K562 (cell line): ENCODE results near the gene KIAA0319L. TPM values are rescaled to one million over a fixed set of nuclear protein-coding genes. Genes with fewer than 3 reads are reported as not detected.

ENCODE experiments used
- ATAC-seq: fragments of 200-7000 bp; cut with Tn5 transposase; 3 replicates; pipeline ENCODE4 v1.9.1; 2020; ENCODE audit warnings: moderate library complexity
- BruUV-seq: library from RNA; stranded (reverse); fragments of 400-500 nt; replicated peaks from 2 replicates; lab custom pipeline; 2021; lab: Mats Ljungman, UMichigan
- CTCF ChIA-PET: fragments of 300-600 bp; formaldehyde crosslinking; extraction: SDS; loops from one replicate; lab custom pipeline; 2021; ENCODE audit warnings: low intra/inter-chr PET ratio; lab: Yijun Ruan, JAX
- POLR2A ChIA-PET: fragments of 300-600, 350-650 bp; sonication (Branson Sonifier 250); formaldehyde crosslinking; extraction: SDS; loops from one replicate; lab custom pipeline; 2021; ENCODE audit warnings: antibody characterized with exemption, inconsistent platforms; lab: Yijun Ruan, JAX
- DNase-seq, 4 experiments: peaks; one replicate each; pipeline versions ENCODE4 v3.0.0 to v3.0.0-alpha.2; 2011 to 2018; ENCODE audit warnings: low spot score in 3 of 4, mixed read lengths in 3 of 4; ENCODE audit errors: extremely low read depth in 1 of 4
- FAIRE-seq: peaks from 2 replicates; lab custom pipeline; 2011; peaks lifted over from hg19 to GRCh38; lab: Jason Lieb, UNC
- H2AFZ ChIP-seq: 2 replicates; pipeline ENCODE4 v1.6.0; 2011; ENCODE audit warnings: low read depth, low read length, control low read depth, inconsistent platforms
- H3K27ac ChIP-seq: fragments of 200-600 bp; 3 replicates; pipeline ENCODE4 v1.8.0; 2011; ENCODE audit warnings: low read depth, mild to moderate bottlenecking, control low read depth, inconsistent platforms, low read length, moderate library complexity, mixed read lengths; ENCODE audit errors: extremely low read depth
- H3K27me3 ChIP-seq, 2 experiments: fragments of 300-600 bp in 1 of 2; 2 replicates in 1 of 2; 3 replicates in 1 of 2; pipeline versions ENCODE4 v1.6.0 to v1.8.0; 2011; ENCODE audit warnings: inconsistent platforms in 2 of 2, low read length in 2 of 2, mild to moderate bottlenecking in 1 of 2, mixed read lengths in 1 of 2, moderate library complexity in 1 of 2; ENCODE audit not compliant: control insufficient read depth in 2 of 2, insufficient read depth in 2 of 2
- H3K36me3 ChIP-seq: fragments of 300-600 bp; 3 replicates; pipeline ENCODE4 v1.8.0; 2011; ENCODE audit warnings: mild to moderate bottlenecking, low read length, inconsistent platforms; ENCODE audit not compliant: control insufficient read depth, insufficient read depth
- H3K4me1 ChIP-seq, 2 experiments: fragments of 200-600 bp in 1 of 2; replicated peaks in 1 of 2; 2 replicates in 1 of 2; 3 replicates in 1 of 2; pipeline versions ENCODE4 v1.5.1 to v1.8.0; 2011; ENCODE audit warnings: inconsistent platforms in 2 of 2, low read length in 2 of 2, mild to moderate bottlenecking in 1 of 2, mixed read lengths in 1 of 2, moderate library complexity in 1 of 2; ENCODE audit not compliant: control insufficient read depth in 2 of 2, insufficient read depth in 2 of 2
- H3K4me2 ChIP-seq: 2 replicates; pipeline ENCODE4 v1.6.1; 2011; ENCODE audit warnings: low read length, control low read depth, inconsistent platforms, mixed read lengths; ENCODE audit not compliant: insufficient read depth
- H3K4me3 ChIP-seq: fragments of 200-600 bp; sonication (generic), shearing (Covaris generic); 2 replicates; pipeline ENCODE4 v1.5.1; 2016; ENCODE audit warnings: control low read depth, inconsistent platforms
- H3K79me2 ChIP-seq: fragments of 200-600 bp; 3 replicates; pipeline ENCODE4 v1.8.0; 2011; ENCODE audit warnings: low read length, inconsistent platforms; ENCODE audit not compliant: control insufficient read depth, insufficient read depth
- H3K9ac ChIP-seq, 2 experiments: 2 replicates each; pipeline versions ENCODE4 v1.6.0 to v1.6.1; 2011; ENCODE audit warnings: low read depth in 2 of 2, low read length in 2 of 2, control low read depth in 1 of 2, inconsistent platforms in 1 of 2, mild to moderate bottlenecking in 1 of 2, mixed read lengths in 1 of 2; ENCODE audit not compliant: insufficient read depth in 1 of 2
- H3K9me1 ChIP-seq: one replicate; pipeline ENCODE4 v1.6.0; 2011; ENCODE audit warnings: inconsistent platforms, mild to moderate bottlenecking, low read length, moderate library complexity; ENCODE audit not compliant: control insufficient read depth, insufficient read depth
- H3K9me3 ChIP-seq: replicated peaks from 2 replicates; pipeline ENCODE4 v1.5.1; 2011; ENCODE audit warnings: low read depth, low read length, inconsistent platforms; ENCODE audit not compliant: control insufficient read depth, insufficient read depth
- H4K20me1 ChIP-seq: replicated peaks from 2 replicates; pipeline ENCODE4 v1.6.1; 2011; ENCODE audit warnings: low read length, inconsistent platforms, mixed read lengths; ENCODE audit not compliant: control insufficient read depth, insufficient read depth
- BCL6 ChIP-seq: fragments of 250-450 bp; sonication (Bioruptor Pico); IDR thresholded peaks from 2 replicates; pipeline ENCODE4 v1.4.0; 2020
- ESRRB ChIP-seq: fragments of 250-450 bp; sonication (Bioruptor Pico); IDR thresholded peaks from 2 replicates; pipeline ENCODE4 v1.5.0; 2020; ENCODE audit warnings: mild to moderate bottlenecking, moderate library complexity, borderline replicate concordance
- PPARD ChIP-seq: fragments of 250-450 bp; sonication (Bioruptor Pico); IDR thresholded peaks from 2 replicates; pipeline ENCODE4 v1.8.0; 2022; ENCODE audit warnings: inconsistent platforms, mild to moderate bottlenecking, moderate library complexity
- SLC30A9 ChIP-seq: fragments of 250-450 bp; sonication (Bioruptor Pico); IDR thresholded peaks from 2 replicates; pipeline ENCODE4 v1.8.0; 2022; ENCODE audit warnings: mild to moderate bottlenecking, moderate library complexity
- WGBS: fragments of 100-300 bp; shearing (Covaris generic); methylation state at CpG from one replicate; pipeline ENCODE4 v1.1.6; 2016; ENCODE audit warnings: low coverage, mixed read lengths; ENCODE audit not compliant: insufficient coverage; ENCODE audit errors: missing lambda C conversion rate; 5-methylcytosine and 5-hydroxymethylcytosine counted together
- in situ Hi-C: fragments of 300-500 bp; cut with MboI; formaldehyde crosslinking; loops from 4 replicates; pipeline ENCODE4 v1.15.0; 2018; ENCODE audit warnings: inconsistent platforms, mixed read lengths
- intact Hi-C: fragments of 100-400 bp; cut with micrococcal nuclease; formaldehyde crosslinking; loops from 2 replicates; pipeline ENCODE4 v1.14.2; 2022
- polyA plus RNA-seq, 8 experiments: library from polyadenylated mRNA; depleted of rRNA in 4 of 8; stranded (reverse) in 5 of 8; unstranded in 3 of 8; fragments of >200 nt; fragmentation: Nextera tagmentation in 2 of 8; fragmentation: Illumina TruSeq in 1 of 8; extraction: Ambion mirVana in 2 of 8; extraction: Trizol in 1 of 8; gene quantifications; 2 replicates each; pipeline versions ENCODE4 v1.2.1 to v1.2.3, GENCODE V29; 2011 to 2014; ENCODE audit warnings: inconsistent platforms in 1 of 8, missing spikeins in 1 of 8
- total RNA-seq, 7 experiments: library from RNA; depleted of rRNA in 6 of 7; stranded (reverse); fragments of >200 nt in 6 of 7; fragmentation: Illumina TruSeq in 2 of 7; extraction: Trizol in 2 of 7; gene quantifications; 2 replicates each; pipeline versions ENCODE4 v1.2.1 to v1.2.3, GENCODE V29; 2011 to 2021; ENCODE audit warnings: low replicate concordance in 1 of 7
- TF ChIP-seq, protein P1 (sequence below): fragments of 250-450 bp; sonication (Bioruptor Pico); IDR thresholded peaks from 2 replicates; pipeline ENCODE4 v1.4.0; 2020
- TF ChIP-seq, protein P2 (sequence below): sonication (generic); formaldehyde crosslinking; IDR thresholded peaks from 2 replicates; pipeline ENCODE4 v1.8.1; 2023; ENCODE audit warnings: mild to moderate bottlenecking, missing genetic modification reagents, moderate library complexity

KIAA0319L gene
- total and polyA plus RNA-seq, 9 of the 15 experiments (the other 6 are each of a cell fraction or from before 2014, with no cell fraction given) = 2.4 to 51.7 (median 27.4) TPM

DNA sequence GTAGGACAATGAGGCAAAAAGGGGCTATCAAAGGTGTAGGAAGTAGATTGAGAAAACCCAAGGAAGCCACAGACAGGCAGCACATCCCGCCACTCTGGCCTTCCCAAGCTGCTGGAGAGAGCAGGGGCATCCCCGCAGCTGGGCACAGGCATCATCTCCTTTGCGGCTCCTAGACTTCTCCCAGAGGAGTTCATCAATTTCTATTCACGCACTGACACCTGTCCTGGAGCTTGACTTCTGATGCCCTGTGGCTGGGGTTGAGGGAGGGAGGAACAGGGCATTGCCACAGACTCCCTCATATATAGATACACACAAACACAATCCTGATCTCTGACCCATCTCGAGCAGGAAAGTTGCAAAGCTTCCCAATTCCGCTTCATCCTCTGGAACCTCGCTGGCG lies 14.1 kb upstream of the KIAA0319L start:
- ChIA-PET CTCF (interaction anchor here (0.5 kb wide), 1 partner anchor 199 kb away, joined by 4 read pairs; no protein-coding TSS in a partner anchor), POLR2A (interaction anchor here (0.7 to 1.4 kb wide), 3 partner anchors 12 to 1701 kb away, joined by 3 to 5 read pairs (median 3); no protein-coding TSS in a partner anchor)
- in situ Hi-C loops = no loop called here

More for the DNA sequence above, 14.1 kb upstream of the KIAA0319L start:
- Histone ChIP-seq H3K9me1 (no peaks in the 10 kb centered on the region), H3K9ac (0 out of 4 replicates have a peak overlapping the region, but pooled peaks of 1 of the 2 experiments have one; percentile 2), H2AFZ (no peak overlapping the region), H3K36me3 (0 out of 3 replicates have a peak, but pooled peaks cover 3% of the 10 kb centered on the region), H3K9me3 (no peaks in the 10 kb centered on the region), H4K20me1 (0 out of 2 replicates have a peak, but pooled peaks cover 9% of the 10 kb centered on the region), H3K27ac (no peak overlapping the region), H3K4me1 (peaks cover 9 to 19% of the 10 kb centered on the region in 2 experiments), H3K4me2 (no peak overlapping the region), H3K79me2 (no peaks in the 10 kb centered on the region), H3K4me3 (no peak overlapping the region), H3K27me3 (peaks cover 3 to 18% of the 10 kb centered on the region in 2 experiments; a peak in 4 of 5 replicates)
- intact Hi-C loops = no loop called here
- WGBS = 27% methylated on average over 8 of the region's 8 CpGs
- ATAC-seq = no peak
- BruUV-seq = no TSS peak
- DNase-seq = no peak
- TF ChIP-seq, protein P1, sequence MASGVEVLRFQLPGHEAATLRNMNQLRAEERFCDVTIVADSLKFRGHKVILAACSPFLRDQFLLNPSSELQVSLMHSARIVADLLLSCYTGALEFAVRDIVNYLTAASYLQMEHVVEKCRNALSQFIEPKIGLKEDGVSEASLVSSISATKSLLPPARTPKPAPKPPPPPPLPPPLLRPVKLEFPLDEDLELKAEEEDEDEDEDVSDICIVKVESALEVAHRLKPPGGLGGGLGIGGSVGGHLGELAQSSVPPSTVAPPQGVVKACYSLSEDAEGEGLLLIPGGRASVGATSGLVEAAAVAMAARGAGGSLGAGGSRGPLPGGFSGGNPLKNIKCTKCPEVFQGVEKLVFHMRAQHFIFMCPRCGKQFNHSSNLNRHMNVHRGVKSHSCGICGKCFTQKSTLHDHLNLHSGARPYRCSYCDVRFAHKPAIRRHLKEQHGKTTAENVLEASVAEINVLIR = no peak
- TF ChIP-seq BCL6 (CRISPR knock-in tag) (no peak), SLC30A9 (CRISPR knock-in tag) (0 out of 2 replicates have a peak, but pooled peaks have one; percentile 25), PPARD (CRISPR knock-in tag) (no peak), ESRRB (CRISPR knock-in tag) (no peak)
- TF ChIP-seq, protein P2, sequence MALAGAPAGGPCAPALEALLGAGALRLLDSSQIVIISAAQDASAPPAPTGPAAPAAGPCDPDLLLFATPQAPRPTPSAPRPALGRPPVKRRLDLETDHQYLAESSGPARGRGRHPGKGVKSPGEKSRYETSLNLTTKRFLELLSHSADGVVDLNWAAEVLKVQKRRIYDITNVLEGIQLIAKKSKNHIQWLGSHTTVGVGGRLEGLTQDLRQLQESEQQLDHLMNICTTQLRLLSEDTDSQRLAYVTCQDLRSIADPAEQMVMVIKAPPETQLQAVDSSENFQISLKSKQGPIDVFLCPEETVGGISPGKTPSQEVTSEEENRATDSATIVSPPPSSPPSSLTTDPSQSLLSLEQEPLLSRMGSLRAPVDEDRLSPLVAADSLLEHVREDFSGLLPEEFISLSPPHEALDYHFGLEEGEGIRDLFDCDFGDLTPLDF (CRISPR knock-in tag) = no peak
- FAIRE-seq = no peak
